NCI-H524 (cell line): ENCODE data around the gene KCTD2.
"Not testable (repeated sequence)": the region's sequence is repeated elsewhere in the genome, so short reads cannot be mapped to it uniquely, and the experiment has no call there.

ENCODE experiments used
- DNase-seq, 2 experiments: peaks; one replicate each; lab custom pipeline; 2025; lab: John Stamatoyannopoulos, UW

KCTD2 gene

DNA sequence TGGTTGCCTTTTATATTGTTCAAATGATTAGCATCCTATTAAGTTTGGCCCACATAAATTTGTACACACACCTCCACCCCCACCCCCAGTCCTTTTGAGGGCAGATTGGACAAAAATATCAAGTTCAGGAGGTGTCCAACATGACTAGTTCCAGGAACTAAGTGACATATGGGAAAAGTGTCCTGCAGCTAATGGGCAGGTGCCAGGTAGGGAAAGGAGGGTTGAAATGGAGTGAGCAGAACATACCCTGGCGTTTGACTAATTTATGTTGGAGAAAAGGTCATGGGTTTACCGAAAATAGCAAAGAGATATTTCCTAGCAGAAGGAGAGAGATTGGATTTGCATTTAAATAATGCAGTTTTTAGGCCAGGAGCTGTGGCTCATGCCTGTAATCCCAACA lies 4.9 kb downstream of the KCTD2 start:
- no peak for DNase-seq

DNA sequence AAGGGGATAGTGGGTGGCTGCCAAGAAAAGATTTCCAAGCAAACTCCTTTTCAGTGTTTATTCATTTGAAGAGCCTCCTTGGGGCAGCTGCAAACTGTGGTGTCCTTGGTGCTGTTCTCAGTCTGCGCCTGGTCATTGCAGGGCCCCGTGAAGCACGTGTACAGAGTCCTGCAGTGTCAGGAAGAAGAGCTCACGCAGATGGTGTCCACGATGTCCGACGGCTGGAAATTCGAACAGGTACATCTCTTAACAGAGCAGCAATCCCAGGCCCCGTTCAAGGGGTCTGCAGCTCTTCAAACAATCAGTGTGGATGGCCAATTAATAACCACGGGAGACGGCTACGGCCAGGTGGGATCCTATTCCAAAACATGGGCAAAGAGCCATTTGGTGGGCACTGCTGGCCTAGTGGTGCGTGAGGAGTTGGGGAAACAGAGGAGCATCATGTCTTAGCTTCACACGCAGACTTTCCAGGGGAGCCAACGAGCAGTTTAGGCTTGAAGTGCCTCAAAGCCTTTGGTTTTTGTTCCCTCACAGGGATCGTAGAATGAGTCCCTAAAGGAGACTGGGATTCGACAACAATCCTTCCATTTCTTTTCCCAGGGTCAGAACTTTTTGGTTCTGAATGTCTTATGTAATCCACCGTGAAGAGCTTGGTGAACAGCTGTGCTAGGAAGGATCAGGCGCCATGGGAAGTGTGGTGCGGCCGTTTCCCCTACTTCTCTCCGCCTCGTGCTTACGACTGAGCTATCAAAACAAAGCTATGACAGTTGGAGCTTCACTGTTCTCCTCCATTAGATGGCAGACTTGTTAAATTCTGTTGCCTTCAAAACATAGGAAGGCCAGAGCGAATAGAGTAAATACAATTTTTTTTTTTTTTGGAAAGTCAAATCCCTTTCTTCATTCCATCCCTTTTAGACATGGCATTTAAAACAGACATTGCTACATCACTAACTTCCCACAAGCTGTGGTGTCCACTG lies 12.6 kb downstream of the KCTD2 start:
- peak; percentile 98 to 99 for DNase-seq

DNA sequence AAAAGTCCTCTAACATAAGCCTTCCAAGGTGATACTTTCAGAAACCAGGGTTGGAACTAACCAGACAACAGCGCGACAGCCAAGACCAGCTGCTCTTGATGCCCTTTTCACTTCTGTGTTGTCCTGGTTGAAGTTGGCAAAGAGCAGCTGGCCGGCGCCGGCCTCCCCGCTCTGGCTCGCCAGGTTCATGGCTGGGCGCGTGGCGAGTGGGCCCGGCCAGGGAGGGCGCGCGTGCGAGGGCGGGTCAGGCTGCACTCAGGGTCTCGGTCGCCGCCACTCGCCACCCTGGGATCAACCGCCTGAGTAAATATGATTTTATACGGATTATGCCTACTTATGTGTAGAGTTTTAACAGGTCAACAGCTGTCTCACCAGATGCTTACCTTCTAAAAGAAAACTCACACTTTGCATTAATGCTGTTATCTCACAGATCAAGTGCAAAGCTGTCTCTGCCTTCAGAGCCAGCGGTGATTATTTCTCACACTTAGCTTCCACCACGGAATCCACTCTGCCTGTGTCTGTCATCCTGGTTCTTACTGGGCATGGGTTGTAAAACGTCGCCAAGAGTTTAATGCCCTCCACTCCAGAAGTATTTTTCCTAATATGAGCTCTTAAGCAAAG lies 13.5 kb downstream of the KCTD2 start:
- peak; percentile 100 for DNase-seq

DNA sequence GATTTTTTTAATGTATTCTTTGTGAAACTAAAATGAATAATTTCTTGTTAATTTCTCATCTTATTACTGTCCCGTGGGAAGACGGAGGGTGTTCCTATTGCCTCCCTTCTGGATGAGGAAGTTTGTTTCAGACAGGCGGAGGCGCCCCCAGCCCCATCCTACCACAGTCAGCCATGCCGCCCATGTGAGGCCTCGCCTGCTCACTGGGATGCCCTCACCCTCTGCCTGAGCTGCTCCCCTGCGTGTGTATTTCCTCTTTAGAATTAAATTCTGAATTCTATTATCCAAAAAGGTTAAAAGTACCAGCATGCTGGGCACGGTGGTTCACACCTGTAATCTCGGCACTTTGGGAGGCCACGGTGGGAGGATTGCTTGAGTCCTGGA lies 14.0 kb downstream of the KCTD2 start:
- no peak for DNase-seq

DNA sequence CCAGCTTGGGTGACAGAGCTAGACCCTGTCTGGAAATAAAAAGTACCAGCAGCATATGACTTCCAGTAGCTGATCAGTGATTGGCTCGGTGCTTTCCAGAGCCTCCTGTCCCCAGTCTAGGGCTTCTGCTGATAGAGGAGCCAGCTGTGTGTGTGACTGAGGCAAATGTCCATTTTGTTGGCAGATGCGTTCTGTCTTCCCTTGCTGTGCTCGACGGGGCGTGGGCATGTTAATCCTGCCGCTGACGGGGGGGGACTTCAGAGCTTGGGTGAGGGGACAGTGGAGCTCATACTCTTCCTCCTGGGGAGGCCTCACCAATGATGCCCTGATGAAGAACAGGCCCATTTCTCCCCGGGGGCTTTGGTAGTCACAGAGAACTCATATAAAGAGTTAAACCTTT lies 14.6 kb downstream of the KCTD2 start:
- DNase-seq, result peak; percentile 94 to 97

DNA sequence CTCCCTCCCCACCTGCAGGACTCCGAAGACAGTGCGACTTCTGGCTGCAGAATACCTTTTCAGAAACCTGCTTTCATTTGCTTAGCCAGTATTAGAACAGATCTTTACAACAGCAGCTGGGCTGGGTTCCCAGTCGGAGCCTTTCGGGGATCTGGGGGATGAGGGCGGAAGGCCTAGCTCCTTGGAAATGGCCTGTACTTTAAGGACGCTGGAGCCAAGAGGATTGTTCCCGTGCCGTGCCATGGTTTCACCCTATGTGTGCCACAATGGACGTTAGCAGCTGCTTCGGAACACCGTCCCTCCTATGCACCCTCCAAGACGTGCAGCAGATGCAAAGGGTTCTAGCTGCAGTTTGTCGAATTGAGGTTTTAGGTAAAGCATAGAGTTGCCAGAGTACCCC lies 16.2 kb downstream of the KCTD2 start:
- DNase-seq, result no peak

DNA sequence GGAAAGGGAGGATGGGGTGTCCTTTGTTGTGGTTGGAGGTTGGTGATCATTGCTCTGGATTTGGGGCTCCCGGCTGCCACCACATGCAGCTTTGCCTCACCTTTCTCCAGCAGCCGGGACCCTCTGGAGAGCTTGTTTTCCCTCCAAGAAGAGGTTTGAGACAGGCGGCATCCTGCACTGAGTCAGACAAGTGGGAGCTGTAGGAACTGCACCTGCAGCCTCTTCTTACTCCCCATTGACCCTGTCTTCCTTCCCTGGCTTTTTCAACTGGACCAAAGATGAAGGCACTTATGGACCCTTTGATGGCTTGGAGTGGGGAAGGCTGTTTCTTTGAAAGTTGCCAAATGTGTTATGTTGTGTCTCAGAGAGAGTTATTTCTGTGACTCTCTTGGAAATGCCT lies 16.6 kb downstream of the KCTD2 start:
- DNase-seq, result no peak

DNA sequence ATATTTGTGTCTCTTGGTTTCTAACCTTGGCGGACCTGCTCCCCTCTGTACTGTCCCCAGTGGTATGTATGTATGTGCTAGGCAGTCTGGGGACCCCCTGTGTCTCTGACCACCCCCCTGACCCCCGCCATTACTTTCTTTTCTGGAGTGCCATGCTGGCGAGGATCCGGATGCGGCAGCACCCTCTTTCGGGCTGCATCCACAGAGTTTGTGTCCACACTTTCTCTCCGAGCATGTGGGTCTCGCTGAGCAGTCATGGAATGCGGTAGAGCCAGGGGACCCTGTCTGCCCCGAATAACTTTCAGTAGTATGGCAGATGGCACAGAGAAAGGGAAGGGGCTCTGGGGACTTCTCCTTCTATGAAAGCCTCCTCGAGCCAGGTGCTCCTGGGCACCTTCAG lies 17.0 kb downstream of the KCTD2 start:
- no peak for DNase-seq

DNA sequence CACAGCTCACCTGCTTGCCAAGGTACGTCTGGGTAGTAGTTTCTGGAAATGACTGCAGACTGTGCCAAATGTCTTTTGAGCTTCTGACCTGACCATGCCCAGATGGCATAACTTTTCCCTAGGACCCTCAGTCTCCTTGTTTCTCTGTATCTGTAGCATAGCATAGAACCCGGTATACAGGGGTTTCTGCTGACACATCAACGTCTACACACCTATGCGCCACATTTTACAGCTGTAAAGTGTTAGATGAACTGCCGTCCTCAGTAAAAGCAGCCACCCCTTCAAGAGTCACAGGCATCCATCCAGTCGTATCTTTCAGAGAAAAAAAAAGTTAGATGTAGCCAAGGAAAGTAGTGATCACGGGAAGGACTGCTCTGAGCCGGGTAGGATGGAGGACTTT lies 17.4 kb downstream of the KCTD2 start:
- DNase-seq, result no peak

DNA sequence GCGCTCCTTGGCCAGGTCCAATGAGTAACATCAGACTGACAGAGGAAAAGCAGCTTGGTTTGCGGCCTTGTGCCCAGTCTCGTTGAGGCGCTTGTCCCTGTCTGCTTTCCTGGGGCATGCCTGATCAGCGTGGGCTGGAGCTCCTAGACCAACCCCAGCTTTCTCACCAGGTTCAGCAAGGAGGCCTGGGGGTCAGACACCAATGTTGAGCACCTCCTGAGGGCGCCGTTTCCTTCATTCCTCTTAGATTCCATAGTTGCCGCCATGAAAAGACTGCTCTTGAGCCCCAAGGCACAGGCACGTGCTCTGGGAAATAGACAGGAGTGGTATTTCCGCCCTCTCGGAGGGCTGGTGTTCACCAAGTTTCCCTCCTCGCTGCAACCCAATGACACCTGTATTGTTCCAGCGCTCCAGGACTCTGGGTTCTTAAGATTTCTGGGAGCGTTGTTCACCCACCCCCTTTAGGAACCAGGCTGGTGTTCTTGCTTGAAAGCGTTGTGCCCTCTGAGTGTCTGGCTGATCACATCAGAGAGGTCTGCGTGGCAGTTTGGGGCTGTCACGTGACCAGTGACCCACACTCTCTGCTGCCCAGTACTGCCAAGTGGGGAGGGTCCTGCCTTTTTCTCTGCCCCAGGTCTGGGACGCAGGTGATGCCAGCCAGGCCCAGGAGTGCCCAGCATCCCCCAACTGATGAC lies 18.0 kb downstream of the KCTD2 start:
- DNase-seq, result no peak

DNA sequence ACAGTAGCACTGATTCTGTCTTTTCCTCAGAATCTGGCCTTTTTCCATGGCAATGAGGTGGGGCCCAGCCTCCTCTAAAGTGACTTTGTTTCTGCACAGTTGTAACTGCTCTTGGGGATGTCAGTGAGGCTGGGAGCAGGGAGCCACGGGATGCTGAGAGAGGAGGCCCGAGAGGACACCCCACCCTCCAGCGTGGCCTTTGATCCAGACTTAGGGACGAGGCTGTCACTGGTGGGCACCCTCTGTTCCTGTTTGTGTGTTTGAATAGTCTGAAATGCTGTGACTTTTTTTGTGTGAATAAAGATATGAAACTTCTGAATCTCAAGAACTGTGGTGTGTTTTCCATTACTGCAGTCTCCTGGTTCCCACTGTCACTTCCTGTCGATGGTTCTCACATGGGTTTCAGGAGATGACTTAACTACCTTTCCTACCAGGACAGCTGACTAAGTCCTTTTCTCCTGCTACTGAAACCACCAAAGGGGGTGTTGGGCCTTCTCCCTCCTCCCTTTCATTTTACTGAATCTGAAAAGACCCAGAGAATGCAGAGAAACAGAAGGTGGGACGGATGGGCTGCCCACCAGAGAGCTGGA lies 18.6 kb downstream of the KCTD2 start:
- no peak for DNase-seq

DNA sequence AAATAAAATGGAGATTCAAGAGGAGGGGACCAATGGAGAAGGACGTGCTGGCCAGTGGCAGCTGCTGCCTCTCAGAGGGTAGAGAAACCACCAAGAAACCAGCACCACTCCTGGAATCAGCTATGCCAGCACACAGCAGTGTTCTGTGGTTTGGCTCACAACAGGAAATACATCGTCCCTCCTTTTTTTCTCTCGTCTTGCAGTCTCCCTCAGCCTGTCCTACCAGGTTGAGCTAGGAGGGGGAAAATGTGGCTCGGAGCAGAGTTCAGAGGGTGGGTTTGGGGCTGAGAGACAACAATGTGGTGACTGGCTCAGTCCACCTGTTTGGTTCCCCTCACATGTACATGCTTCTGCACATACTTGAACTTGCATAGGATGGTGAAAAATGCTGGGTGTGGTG lies 20.8 kb downstream of the KCTD2 start:
- no peak for DNase-seq

DNA sequence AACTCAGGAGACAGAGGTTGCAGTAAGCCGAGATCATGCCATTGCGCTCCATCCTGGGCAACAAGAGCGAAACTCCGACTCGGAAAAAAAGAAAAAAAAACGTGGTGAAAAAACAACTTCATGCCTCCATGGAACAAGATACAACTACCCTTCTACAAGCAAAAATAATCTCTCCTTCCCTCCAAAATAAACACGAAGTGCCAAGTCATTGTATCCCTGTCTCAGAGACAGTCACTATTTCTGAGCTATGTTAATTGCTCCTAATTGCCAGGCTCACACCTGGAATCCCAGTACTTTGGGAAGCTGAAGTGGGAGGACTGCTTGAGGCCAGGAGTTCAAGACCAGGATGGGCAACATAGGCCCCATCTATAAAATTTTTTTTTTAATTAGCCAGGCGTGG lies 21.7 kb downstream of the KCTD2 start:
- DNase-seq, result no peak

DNA sequence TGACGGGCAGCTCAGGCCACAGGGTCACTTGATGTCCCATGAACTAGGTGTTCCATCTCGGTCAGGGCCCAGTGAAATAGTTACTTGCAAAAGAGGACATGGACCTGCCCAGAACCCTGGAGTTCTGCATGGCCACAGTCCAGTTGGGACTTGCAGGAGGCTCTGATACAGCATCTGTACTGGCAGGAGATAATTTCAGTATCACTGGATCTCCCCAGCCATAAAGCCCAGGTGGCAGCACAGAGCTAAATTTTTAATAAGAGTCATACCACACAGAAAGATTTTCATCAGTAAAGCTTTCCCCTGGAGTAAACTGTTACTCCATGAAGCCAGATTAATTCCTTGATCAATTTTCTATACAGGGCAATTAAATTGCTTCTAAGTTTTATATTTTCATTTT lies 22.8 kb downstream of the KCTD2 start:
- DNase-seq, result peak in 1 of 2 experiments; percentile 67

DNA sequence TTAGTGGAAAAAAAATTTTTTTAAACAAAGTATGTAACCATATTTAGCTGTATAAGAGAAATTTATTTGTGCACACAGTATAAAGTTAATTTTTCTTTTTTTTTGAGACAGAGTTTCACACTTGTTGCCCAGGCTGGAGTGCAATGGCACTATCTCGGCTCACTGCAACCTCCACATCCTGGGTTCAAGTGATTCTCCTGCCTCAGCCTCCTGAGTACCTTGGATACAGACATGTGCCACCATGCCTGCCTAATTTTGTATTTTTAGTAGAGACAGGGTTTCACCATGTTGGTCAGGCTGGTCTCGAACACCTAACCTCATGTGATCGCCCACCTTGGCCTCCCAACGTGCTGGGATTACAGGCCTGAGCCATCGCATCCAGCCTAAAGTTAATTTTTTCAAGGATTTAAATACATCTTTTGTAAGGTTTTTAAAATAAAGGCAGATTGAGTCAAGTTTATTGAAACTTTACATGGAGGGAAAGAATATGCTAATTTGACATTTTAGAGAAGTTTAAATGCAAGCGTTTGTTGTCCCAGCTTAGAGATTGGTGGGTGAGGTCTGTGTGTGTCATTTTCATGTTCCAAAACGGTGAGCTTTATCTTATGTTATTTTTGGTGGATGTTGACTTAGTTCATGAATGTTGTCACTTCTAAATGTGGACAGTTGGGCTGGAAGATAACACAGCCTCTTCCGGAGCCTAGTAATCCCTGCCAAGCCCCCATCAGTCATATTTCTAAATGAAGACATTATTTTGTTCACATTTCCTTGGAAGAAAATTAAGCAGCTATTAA lies 24.6 kb downstream of the KCTD2 start:
- not testable (repeated sequence) for DNase-seq

DNA sequence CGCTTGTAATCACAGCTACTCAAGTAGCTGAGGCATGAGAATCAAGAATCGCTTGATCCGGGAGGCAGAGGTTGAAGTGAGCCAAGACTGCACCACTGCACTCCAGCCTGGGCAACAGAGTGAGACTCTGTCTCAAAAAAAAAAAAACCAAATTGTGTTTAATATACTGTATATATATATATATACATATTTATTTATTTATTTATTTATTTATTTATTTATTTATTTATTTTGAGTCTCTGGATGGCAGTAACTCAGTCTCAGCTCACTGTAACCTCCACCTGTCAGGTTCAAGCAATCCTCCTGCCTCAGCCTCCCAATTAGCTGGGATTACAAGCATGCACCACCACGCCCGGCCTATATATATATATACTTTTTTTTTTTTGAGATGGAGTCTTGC lies 25.9 kb downstream of the KCTD2 start:
- DNase-seq, result not testable (repeated sequence)

DNA sequence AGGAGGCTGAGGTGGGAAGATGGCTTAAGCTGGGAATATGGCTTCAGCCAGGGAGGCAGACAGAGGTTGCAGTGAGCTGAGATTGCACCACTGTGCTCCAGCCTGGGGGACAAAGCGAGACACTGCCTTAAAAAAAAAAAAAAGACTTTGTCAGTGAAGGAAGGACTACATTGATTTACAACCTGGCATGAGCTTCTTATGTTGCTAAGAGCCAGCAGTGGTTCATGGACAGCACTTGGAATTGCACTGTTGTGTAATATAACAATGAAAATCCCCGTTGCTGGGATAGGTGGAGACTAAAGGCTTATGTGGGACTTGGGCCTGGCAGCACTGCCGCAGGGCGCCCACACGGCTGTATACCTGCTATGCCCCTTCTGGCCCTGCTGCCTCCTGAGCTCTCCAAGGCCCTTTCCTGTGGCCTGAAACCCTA lies 26.6 kb downstream of the KCTD2 start:
- no peak for DNase-seq

DNA sequence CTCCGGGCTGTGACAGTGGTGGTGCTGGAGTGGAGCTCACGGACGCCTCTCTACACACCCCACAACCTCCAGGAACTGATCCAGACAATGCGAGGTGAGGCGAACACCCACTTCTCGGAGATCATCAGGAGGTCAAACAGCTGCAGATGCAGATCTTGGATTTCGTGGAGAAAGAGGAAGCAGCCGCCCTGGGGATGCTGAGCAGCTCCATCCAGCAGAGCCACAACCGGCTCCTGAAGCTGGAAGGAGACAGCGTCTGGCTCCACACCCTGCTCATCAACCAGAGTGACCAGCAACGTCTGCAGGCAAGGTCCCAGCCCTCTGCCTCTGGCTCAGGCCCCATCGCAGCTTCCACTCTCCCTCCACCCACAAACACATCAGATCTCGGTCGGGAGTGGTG lies 27.5 kb downstream of the KCTD2 start:
- DNase-seq, result no peak

DNA sequence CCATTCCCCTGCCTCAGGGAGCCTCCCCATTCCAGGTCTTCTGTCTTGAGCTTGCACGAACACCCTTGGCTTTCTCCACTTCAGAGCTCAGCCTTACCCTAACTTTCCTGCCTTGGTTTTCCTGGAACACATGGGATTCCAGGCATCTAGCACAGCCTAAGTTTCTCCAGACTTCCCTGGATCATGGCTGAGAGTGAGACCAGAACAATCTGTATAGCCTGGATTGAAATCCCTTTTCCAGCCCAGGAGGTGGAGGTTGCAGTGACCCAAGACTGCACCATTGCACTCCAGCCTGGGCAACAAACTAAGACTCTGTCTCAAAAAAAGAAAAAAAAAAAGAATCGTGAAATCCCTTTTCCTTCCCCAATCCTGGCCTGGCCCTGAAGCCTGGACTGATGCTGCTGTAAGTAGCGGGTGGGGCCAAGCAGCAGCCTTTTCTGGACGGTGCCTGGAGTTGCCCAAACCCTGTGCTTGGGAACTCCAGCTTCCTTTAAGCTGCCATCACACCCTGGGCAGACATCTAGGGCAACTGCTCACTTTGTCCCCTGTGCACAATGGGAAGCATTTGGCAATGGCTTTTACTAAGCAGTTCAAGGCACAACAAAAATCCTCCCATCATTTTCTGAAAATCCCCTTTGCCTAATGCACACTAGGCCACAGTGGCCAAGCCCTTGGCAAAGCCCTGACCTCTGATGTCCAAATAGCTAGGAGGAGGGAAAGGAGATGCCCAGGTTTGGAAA lies 28.7 kb downstream of the KCTD2 start:
- no peak for DNase-seq

DNA sequence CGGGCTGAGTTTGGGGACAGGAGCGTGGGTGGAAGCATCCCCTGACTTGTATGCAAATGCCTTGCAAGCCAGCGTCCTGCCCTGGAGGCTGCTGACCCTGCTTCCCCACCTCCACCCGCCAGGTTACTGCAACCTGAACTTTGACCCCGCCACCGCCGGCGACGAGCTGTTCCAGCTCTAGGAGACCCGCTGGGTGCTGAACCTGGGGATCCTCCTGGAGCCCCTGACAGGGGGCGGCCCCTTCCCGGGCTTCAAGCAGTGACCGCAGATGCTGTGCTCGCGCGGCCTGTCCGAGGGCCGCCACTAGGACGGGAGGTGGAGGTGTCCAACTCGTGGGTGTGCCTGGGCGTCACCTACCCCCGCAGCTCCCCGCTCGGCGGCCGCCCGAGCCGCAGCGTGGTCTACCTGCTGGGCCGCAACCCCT lies 30.1 kb downstream of the KCTD2 start:
- no peak for DNase-seq
